GM23338 (cell line): ENCODE measurements around the gene CDK18. TPM values are rescaled to one million over a fixed set of nuclear protein-coding genes. Genes with fewer than 3 reads are reported as not detected.

Experiments used
- ATAC-seq: fragments of 200-7000 bp; cut with Tn5 transposase; 3 replicates; pipeline ENCODE4 v1.9.1; 2020
- DNase-seq: peaks from one replicate; pipeline ENCODE4 v3.0.0-alpha.2; 2015; ENCODE audit warnings: low spot score
- H2AFZ ChIP-seq: fragments of 200-600 bp; sonication (generic); 2 replicates; pipeline ENCODE4 v1.8.0; 2016; ENCODE audit warnings: antibody characterized with exemption, mild to moderate bottlenecking, moderate library complexity
- H3F3A ChIP-seq: fragments of 200-600 bp; sonication (generic); replicated peaks from 2 replicates; pipeline ENCODE4 v1.8.0; 2017; ENCODE audit warnings: antibody characterized with exemption, mixed run types, low read depth
- H3K27ac ChIP-seq: fragments of 200-600 bp; sonication (generic); 2 replicates; pipeline ENCODE4 v1.6.1; 2016; ENCODE audit warnings: low read depth
- H3K27me3 ChIP-seq: fragments of 200-600 bp; sonication (generic); 2 replicates; pipeline ENCODE4 v1.8.0; 2016; ENCODE audit warnings: mild to moderate bottlenecking, mixed run types, moderate library complexity; ENCODE audit not compliant: insufficient read depth
- H3K36me3 ChIP-seq: fragments of 200-600 bp; sonication (generic); 2 replicates; pipeline ENCODE4 v1.8.0; 2016; ENCODE audit warnings: mild to moderate bottlenecking; ENCODE audit not compliant: insufficient read depth
- H3K4me1 ChIP-seq: fragments of 200-600 bp; sonication (generic); 2 replicates; pipeline ENCODE4 v1.8.0; 2016; ENCODE audit warnings: mild to moderate bottlenecking, moderate library complexity; ENCODE audit not compliant: insufficient read depth
- H3K4me2 ChIP-seq: fragments of 200-600 bp; sonication (generic); 2 replicates; pipeline ENCODE4 v1.7.1; 2017; ENCODE audit warnings: mixed run types
- H3K4me3 ChIP-seq: fragments of 200-600 bp; sonication (generic); 2 replicates; pipeline ENCODE4 v1.6.1; 2016; ENCODE audit warnings: mixed run types
- H3K79me2 ChIP-seq: fragments of 200-600 bp; sonication (generic); replicated peaks from 2 replicates; pipeline ENCODE4 v1.8.0; 2017; ENCODE audit warnings: mild to moderate bottlenecking; ENCODE audit not compliant: insufficient read depth
- H3K9me2 ChIP-seq: fragments of 200-600 bp; sonication (generic); 2 replicates; pipeline ENCODE4 v1.8.0; 2017; ENCODE audit not compliant: insufficient read depth
- H4K20me1 ChIP-seq: fragments of 200-600 bp; sonication (generic); replicated peaks from 2 replicates; pipeline ENCODE4 v1.8.0; 2017; ENCODE audit warnings: mild to moderate bottlenecking; ENCODE audit not compliant: insufficient read depth
- H3K27ac Mint-ChIP-seq: 2 replicates; pipeline ENCODE4 v1.8.0; 2020; ENCODE audit warnings: inconsistent platforms, mild to moderate bottlenecking, moderate library complexity, mixed read lengths
- H3K27me3 Mint-ChIP-seq: 3 replicates; pipeline ENCODE4 v1.8.0; 2022; ENCODE audit warnings: low read depth, mild to moderate bottlenecking, moderate library complexity, mixed read lengths, inconsistent platforms; ENCODE audit not compliant: insufficient read depth, poor library complexity
- H3K36me3 Mint-ChIP-seq: 3 replicates; pipeline ENCODE4 v1.8.0; 2021; ENCODE audit warnings: low read depth, mild to moderate bottlenecking, inconsistent platforms, moderate library complexity, mixed read lengths
- H3K4me1 Mint-ChIP-seq: 3 replicates; pipeline ENCODE4 v1.8.0; 2020; ENCODE audit warnings: mild to moderate bottlenecking, inconsistent platforms, mixed read lengths
- H3K4me3 Mint-ChIP-seq: 3 replicates; pipeline ENCODE4 v1.8.0; 2021; ENCODE audit warnings: moderate library complexity, mild to moderate bottlenecking, inconsistent platforms, mixed read lengths
- H3K9me3 Mint-ChIP-seq: 3 replicates; pipeline ENCODE4 v1.8.0; 2020; ENCODE audit warnings: moderate library complexity, mild to moderate bottlenecking, inconsistent platforms, mixed read lengths
- CREB1 ChIP-seq: fragments of 250-450 bp; sonication (Bioruptor Pico); IDR thresholded peaks from 2 replicates; pipeline ENCODE4 v1.5.0; 2020; ENCODE audit warnings: low read depth, mild to moderate bottlenecking, moderate library complexity
- CTCF ChIP-seq, 2 experiments: fragments of 200-600 bp in 1 of 2; sonication (generic) in 1 of 2; conservative IDR thresholded peaks; 2 replicates each; pipeline versions ENCODE4 v1.5.1 to v1.6.1; 2016 to 2017; ENCODE audit warnings: antibody characterized with exemption in 2 of 2, low read depth in 2 of 2, mild to moderate bottlenecking in 2 of 2, moderate library complexity in 1 of 2
- ETS1 ChIP-seq: IDR thresholded peaks from 2 replicates; pipeline ENCODE4 v1.6.1; 2016; ENCODE audit warnings: antibody characterized with exemption
- EZH2 ChIP-seq: fragments of 200-600 bp; sonication (generic); IDR thresholded peaks from one replicate; pipeline ENCODE4 v1.8.0; 2017; ENCODE audit warnings: antibody characterized with exemption, mild to moderate bottlenecking, low read depth; ENCODE audit not compliant: unreplicated experiment
- EZH2phosphoT487 ChIP-seq: fragments of 200-600 bp; sonication (generic); IDR thresholded peaks from one replicate; pipeline ENCODE4 v1.8.1; 2018; ENCODE audit warnings: antibody characterized with exemption; ENCODE audit not compliant: unreplicated experiment
- JUNB ChIP-seq: IDR thresholded peaks from one replicate; pipeline ENCODE4 v1.6.1; 2016; ENCODE audit warnings: antibody characterized with exemption; ENCODE audit not compliant: unreplicated experiment
- NANOG ChIP-seq: IDR thresholded peaks from 2 replicates; pipeline ENCODE4 v1.6.1; 2016; ENCODE audit warnings: antibody characterized with exemption, borderline replicate concordance
- POLR2AphosphoS5 ChIP-seq: IDR thresholded peaks from 2 replicates; pipeline ENCODE4 v1.6.1; 2016; ENCODE audit warnings: antibody characterized with exemption, low read depth
- REST ChIP-seq: IDR thresholded peaks from one replicate; pipeline ENCODE4 v1.6.1; 2018; ENCODE audit warnings: antibody characterized with exemption; ENCODE audit not compliant: unreplicated experiment
- STAT1 ChIP-seq: IDR thresholded peaks from one replicate; pipeline ENCODE4 v1.6.1; 2016; ENCODE audit warnings: antibody characterized with exemption; ENCODE audit not compliant: unreplicated experiment
- ZNF114 ChIP-seq: fragments of 250-450 bp; sonication (Bioruptor Pico); IDR thresholded peaks from 2 replicates; pipeline ENCODE4 v1.5.0; 2020; ENCODE audit warnings: mild to moderate bottlenecking, moderate library complexity
- ZNF331 ChIP-seq: fragments of 250-450 bp; sonication (Bioruptor Pico); IDR thresholded peaks from 2 replicates; pipeline ENCODE4 v1.5.0; 2020; ENCODE audit warnings: low read depth, mild to moderate bottlenecking, moderate library complexity
- ZNF462 ChIP-seq: fragments of 250-450 bp; sonication (Bioruptor Pico); IDR thresholded peaks from 2 replicates; pipeline ENCODE4 v1.5.0; 2020; ENCODE audit warnings: mild to moderate bottlenecking, moderate library complexity
- polyA plus RNA-seq: library from polyadenylated mRNA; unstranded; fragments of >200 nt; fragmentation: Nextera tagmentation; extraction: Ambion mirVana; gene quantifications from 2 replicates; pipeline ENCODE4 v1.2.1, GENCODE V29; 2016
- total RNA-seq: library from RNA; depleted of rRNA; stranded (reverse); fragments of >200 nt; shearing (Covaris generic); gene quantifications from 2 replicates; pipeline ENCODE4 v1.2.3, GENCODE V29; 2014

Gene CDK18
- total and polyA plus RNA-seq, 2 experiments from 2014 or later, result 21.1 to 46.5 TPM

- Histone ChIP-seq H3K27me3 (no peaks in the 10 kb centered on the region), H3K36me3 (no peaks in the 10 kb centered on the region; the same call in 1 of the 2 replicates), H3K9me2 (no peaks in the 10 kb centered on the region), H2AFZ (no peak overlapping the region), H3K4me3 (no peak overlapping the region), H4K20me1 (no peaks in the 10 kb centered on the region), H3K79me2 (no peaks in the 10 kb centered on the region), H3K4me2 (no peak overlapping the region), H3K27ac (no peak overlapping the region), H3F3A (peaks cover 5% of the 10 kb centered on the region; the same call in 1 of the 2 replicates), H3K4me1 (peaks cover 9% of the 10 kb centered on the region)
- peaks cover 2% of the 10 kb centered on the region; the same call in 1 of the 3 replicates for H3K9me3 Mint-ChIP-seq
- peaks cover 12% of the 10 kb centered on the region for H3K27me3 Mint-ChIP-seq
- no peak overlapping the region for H3K4me3 Mint-ChIP-seq
- TF ChIP-seq CTCF (conservative IDR thresholded peaks at IDR 0.05; ENCODE audit: low read depth in 2 of 2) (no peak), ZNF331 (no peak), NANOG (no peak), EZH2 (no peak), CREB1 (CRISPR knock-in tag) (no peak), EZH2phosphoT487 (no peak), ZNF114 (CRISPR knock-in tag) (no peak), STAT1 (no peak), ZNF462 (CRISPR knock-in tag) (no peak), JUNB (no peak), REST (no peak), POLR2AphosphoS5 (no peak), ETS1 (no peak)
- no peak overlapping the region for H3K27ac Mint-ChIP-seq
- H3K4me1 Mint-ChIP-seq, result peaks cover 18% of the 10 kb centered on the region
- ATAC-seq (no peak), DNase-seq (no peak)
- H3K36me3 Mint-ChIP-seq, result peaks cover 42% of the 10 kb centered on the region
These were observed 25.6 kb downstream of the CDK18 start for GRCh38 chr1:205530116-205530515.
